ENCODE data around the gene ACVR2B.

GRCh38 chr3:38458796-38459498, 5.3 kb downstream of the ACVR2B start:
- TF ChIP-seq CTCF (IDR thresholded peaks at IDR 0.05; ENCODE audit: low read depth, low read length, poor library complexity, severe bottlenecking) (no peak), EZH2phosphoT487 (IDR thresholded peaks at IDR 0.05; ENCODE audit: borderline replicate concordance, low read length) (no peak)
